Measurements from ENCODE around the gene CTLA4.

- TF ChIP-seq, protein P1, sequence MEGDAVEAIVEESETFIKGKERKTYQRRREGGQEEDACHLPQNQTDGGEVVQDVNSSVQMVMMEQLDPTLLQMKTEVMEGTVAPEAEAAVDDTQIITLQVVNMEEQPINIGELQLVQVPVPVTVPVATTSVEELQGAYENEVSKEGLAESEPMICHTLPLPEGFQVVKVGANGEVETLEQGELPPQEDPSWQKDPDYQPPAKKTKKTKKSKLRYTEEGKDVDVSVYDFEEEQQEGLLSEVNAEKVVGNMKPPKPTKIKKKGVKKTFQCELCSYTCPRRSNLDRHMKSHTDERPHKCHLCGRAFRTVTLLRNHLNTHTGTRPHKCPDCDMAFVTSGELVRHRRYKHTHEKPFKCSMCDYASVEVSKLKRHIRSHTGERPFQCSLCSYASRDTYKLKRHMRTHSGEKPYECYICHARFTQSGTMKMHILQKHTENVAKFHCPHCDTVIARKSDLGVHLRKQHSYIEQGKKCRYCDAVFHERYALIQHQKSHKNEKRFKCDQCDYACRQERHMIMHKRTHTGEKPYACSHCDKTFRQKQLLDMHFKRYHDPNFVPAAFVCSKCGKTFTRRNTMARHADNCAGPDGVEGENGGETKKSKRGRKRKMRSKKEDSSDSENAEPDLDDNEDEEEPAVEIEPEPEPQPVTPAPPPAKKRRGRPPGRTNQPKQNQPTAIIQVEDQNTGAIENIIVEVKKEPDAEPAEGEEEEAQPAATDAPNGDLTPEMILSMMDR (IDR thresholded peaks at IDR 0.05) = no peak
- TF ChIP-seq POLR2AphosphoS5 (IDR thresholded peaks at IDR 0.05) = peak in 1 of 3 donors; percentile 30
Measured at GRCh38 chr2:203891474-203891873, 23.9 kb downstream of the CTLA4 start.

Measured in suprapubic skin (tissue), 3 donors.